SK-N-SH treated with all-trans-retinoic acid at 6 μM for 48 hours (cell line): Measurements from ENCODE around the gene RSAD2.

Source experiments
- ARNTL ChIP-seq: fragments of 450-650 bp; formaldehyde crosslinking; IDR thresholded peaks from 2 replicates; pipeline ENCODE4 v1.5.0; 2020; ENCODE audit warnings: low read depth, mild to moderate bottlenecking, moderate library complexity, borderline replicate concordance
- CREB5 ChIP-seq: fragments of 250-450 bp; sonication (Bioruptor Pico); IDR thresholded peaks from 2 replicates; pipeline ENCODE4 v1.5.1; 2020; ENCODE audit warnings: low read depth, mild to moderate bottlenecking, moderate library complexity
- CSDC2 ChIP-seq: fragments of 250-450 bp; sonication (Bioruptor Pico); IDR thresholded peaks from 2 replicates; pipeline ENCODE4 v1.5.0; 2020; ENCODE audit warnings: mild to moderate bottlenecking, moderate library complexity
- GLIS3 ChIP-seq: fragments of 250-450 bp; sonication (Bioruptor Pico); IDR thresholded peaks from 2 replicates; pipeline ENCODE4 v1.5.0; 2020; ENCODE audit warnings: mild to moderate bottlenecking, moderate library complexity
- OSR1 ChIP-seq: fragments of 250-450 bp; sonication (Bioruptor Pico); IDR thresholded peaks from 2 replicates; pipeline ENCODE4 v1.8.0; 2022; ENCODE audit warnings: moderate library complexity, mild to moderate bottlenecking, inconsistent platforms
- PATZ1 ChIP-seq: fragments of 250-450 bp; sonication (Bioruptor Pico); IDR thresholded peaks from 2 replicates; pipeline ENCODE4 v1.8.0; 2020; ENCODE audit warnings: mild to moderate bottlenecking, moderate library complexity, borderline replicate concordance
- POU6F1 ChIP-seq: fragments of 250-450 bp; sonication (Bioruptor Pico); IDR thresholded peaks from 2 replicates; pipeline ENCODE4 v1.8.0; 2021; ENCODE audit warnings: low read depth, mild to moderate bottlenecking, moderate library complexity, borderline replicate concordance
- PPARA ChIP-seq: fragments of 250-450 bp; sonication (Bioruptor Pico); IDR thresholded peaks from 2 replicates; pipeline ENCODE4 v1.5.0; 2020; ENCODE audit warnings: mild to moderate bottlenecking, borderline replicate concordance
- RARB ChIP-seq: fragments of 250-450 bp; sonication (Bioruptor Pico); IDR thresholded peaks from 2 replicates; pipeline ENCODE4 v1.8.0; 2021; ENCODE audit warnings: mild to moderate bottlenecking, moderate library complexity
- SNAI2 ChIP-seq: fragments of 250-450 bp; sonication (Bioruptor Pico); IDR thresholded peaks from 2 replicates; pipeline ENCODE4 v1.5.0; 2020; ENCODE audit warnings: mild to moderate bottlenecking, moderate library complexity
- TOX ChIP-seq: fragments of 250-450 bp; sonication (Bioruptor Pico); IDR thresholded peaks from 2 replicates; pipeline ENCODE4 v1.8.0; 2021; ENCODE audit warnings: mild to moderate bottlenecking, moderate library complexity, borderline replicate concordance
- TSHZ2 ChIP-seq: fragments of 250-450 bp; sonication (Bioruptor Pico); IDR thresholded peaks from 2 replicates; pipeline ENCODE4 v1.5.0; 2020; ENCODE audit warnings: mild to moderate bottlenecking, moderate library complexity
- ZC3H10 ChIP-seq: fragments of 250-450 bp; sonication (Bioruptor Pico); IDR thresholded peaks from 2 replicates; pipeline ENCODE4 v1.5.1; 2021; ENCODE audit warnings: mild to moderate bottlenecking, moderate library complexity
- ZFP3 ChIP-seq: fragments of 250-450 bp; sonication (Bioruptor Pico); IDR thresholded peaks from 2 replicates; pipeline ENCODE4 v1.5.0; 2020; ENCODE audit warnings: mild to moderate bottlenecking, moderate library complexity

- TF ChIP-seq PPARA (CRISPR knock-in tag) (no peak), TSHZ2 (no peak), PATZ1 (CRISPR knock-in tag) (no peak), POU6F1 (CRISPR knock-in tag) (no peak), ZFP3 (CRISPR knock-in tag) (no peak), ZC3H10 (CRISPR knock-in tag) (no peak), CSDC2 (CRISPR knock-in tag) (no peak), TOX (CRISPR knock-in tag) (no peak), OSR1 (CRISPR knock-in tag) (no peak), SNAI2 (CRISPR knock-in tag) (no peak), RARB (CRISPR knock-in tag) (no peak), ARNTL (CRISPR knock-in tag) (no peak), GLIS3 (CRISPR knock-in tag) (no peak), CREB5 (CRISPR knock-in tag) (no peak)
Measured at GRCh38 chr2:6852195-6852594, 25.4 kb upstream of the RSAD2 start.
